ENCODE data around the gene OR2B2.

Gene OR2B2

DNA sequence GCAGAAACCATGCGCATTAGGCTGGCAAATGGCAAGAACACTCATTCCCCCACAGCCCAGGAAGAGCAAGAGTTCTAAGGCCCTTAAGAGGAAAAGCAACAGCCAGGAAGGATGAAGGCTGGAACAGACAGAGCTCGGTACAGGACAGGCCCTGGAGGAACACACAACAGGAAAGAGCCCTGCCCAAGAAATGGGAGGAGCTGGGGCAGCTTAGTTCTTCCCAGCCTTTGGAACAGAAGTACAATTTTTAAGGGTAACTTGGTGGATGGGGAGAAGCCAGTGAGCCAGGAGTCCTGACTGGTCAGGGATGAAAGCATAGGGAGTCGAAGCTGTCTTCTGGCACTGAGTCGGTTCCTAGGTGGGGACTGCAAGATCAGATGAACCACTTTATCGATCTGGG lies 32.4 kb downstream of the OR2B2 start:
- TF ChIP-seq, protein P1, sequence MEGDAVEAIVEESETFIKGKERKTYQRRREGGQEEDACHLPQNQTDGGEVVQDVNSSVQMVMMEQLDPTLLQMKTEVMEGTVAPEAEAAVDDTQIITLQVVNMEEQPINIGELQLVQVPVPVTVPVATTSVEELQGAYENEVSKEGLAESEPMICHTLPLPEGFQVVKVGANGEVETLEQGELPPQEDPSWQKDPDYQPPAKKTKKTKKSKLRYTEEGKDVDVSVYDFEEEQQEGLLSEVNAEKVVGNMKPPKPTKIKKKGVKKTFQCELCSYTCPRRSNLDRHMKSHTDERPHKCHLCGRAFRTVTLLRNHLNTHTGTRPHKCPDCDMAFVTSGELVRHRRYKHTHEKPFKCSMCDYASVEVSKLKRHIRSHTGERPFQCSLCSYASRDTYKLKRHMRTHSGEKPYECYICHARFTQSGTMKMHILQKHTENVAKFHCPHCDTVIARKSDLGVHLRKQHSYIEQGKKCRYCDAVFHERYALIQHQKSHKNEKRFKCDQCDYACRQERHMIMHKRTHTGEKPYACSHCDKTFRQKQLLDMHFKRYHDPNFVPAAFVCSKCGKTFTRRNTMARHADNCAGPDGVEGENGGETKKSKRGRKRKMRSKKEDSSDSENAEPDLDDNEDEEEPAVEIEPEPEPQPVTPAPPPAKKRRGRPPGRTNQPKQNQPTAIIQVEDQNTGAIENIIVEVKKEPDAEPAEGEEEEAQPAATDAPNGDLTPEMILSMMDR (IDR thresholded peaks at IDR 0.05; ENCODE audit: control extremely low read depth, extremely low read depth, low read depth, missing control alignments) = no peak
- DNase-seq (ENCODE audit: extremely low spot score) = no peak
- POLR2A ChIA-PET = interaction anchor here (1.2 kb wide), 3 partner anchors 13 to 42 kb away, joined by 3 to 12 read pairs (median 4); a partner anchor contains a TSS
- CTCF ChIA-PET = interaction anchor here (1.1 kb wide), 1 partner anchor 10 kb away, joined by 3 read pairs; a partner anchor contains a TSS

DNA sequence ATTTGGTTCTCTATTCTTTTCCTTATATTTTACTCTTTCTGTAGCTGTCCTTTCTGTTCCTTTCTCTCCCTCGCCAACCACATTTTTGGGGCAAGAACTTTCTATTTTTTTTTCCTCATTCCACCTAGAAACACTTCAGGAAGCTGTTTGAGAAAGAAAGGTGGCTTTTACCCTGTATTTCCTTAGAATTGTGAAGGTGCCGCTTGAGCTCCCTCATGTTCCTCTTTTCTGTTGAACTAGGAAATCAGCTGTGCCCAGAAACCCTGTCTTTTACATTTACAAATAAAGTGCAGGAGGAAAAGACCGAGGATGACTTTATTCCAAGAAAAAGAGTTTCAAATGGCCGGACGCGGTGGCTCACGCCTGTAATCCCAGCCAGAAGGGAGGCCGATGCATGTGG lies 38.2 kb downstream of the OR2B2 start:
- TF ChIP-seq, protein P1 (IDR thresholded peaks at IDR 0.05; ENCODE audit: control extremely low read depth, extremely low read depth, low read depth, missing control alignments) = no peak
- CTCF ChIA-PET = interaction anchor here (1.0 to 2.4 kb wide), 9 partner anchors 9 to 101 kb away, joined by 3 to 9 read pairs (median 3); a partner anchor contains a TSS

DNA sequence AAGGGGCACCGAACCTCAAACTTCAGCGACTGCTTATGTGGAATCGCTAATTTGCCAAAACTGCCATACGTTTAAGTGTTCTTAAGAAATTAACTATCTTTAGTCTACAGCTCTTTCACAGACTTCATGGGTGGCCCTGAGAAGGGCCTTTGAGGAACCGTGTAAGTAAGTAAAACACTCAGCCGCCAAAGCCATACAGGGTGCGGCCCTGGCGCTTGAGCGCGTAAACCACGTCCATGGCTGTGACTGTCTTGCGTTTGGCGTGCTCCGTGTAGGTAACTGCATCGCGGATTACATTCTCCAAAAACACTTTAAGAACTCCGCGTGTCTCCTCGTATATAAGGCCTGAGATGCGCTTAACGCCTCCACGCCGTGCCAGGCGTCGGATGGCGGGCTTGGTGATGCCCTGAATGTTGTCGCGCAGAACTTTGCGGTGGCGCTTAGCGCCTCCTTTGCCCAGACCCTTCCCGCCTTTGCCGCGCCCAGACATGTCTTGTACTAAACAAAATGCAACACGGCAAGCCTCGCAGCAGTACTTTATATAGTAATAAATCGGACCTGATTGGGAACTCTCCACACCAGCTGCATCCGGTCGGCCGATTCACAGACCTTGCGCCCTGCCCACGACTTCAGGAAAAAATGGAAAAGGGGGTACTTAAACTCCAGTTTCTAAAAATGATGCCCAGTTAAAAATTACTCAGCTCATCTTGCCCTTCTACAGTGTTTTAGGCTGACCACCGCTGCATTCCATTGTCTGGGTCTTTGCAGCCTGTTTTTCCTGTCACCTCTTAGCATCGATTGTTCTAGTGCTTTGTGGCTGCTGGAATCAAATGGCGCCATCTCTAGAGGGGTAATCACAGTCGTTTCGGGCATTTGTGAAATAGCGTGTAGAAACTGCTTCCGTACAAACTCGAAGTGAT lies 38.9 kb downstream of the OR2B2 start:
- ChIA-PET POLR2A (interaction anchor here (0.6 to 12.0 kb wide), 9 partner anchors 8 to 1770 kb away, joined by 3 to 240 read pairs (median 8); a partner anchor contains a TSS), CTCF (interaction anchor here (1.0 to 3.2 kb wide), 11 partner anchors 8 to 100 kb away, joined by 3 to 23 read pairs (median 4); a partner anchor contains a TSS)
- DNase-seq (ENCODE audit: extremely low spot score) = peak; percentile 44
- TF ChIP-seq, protein P1 (IDR thresholded peaks at IDR 0.05; ENCODE audit: control extremely low read depth, extremely low read depth, low read depth, missing control alignments) = no peak

More for the DNA sequence above, 38.2 kb downstream of the OR2B2 start:
- DNase-seq (ENCODE audit: extremely low spot score) = no peak
- POLR2A ChIA-PET = interaction anchor here (0.6 to 12.0 kb wide), 8 partner anchors 9 to 1771 kb away, joined by 3 to 240 read pairs (median 6); a partner anchor contains a TSS

DNA sequence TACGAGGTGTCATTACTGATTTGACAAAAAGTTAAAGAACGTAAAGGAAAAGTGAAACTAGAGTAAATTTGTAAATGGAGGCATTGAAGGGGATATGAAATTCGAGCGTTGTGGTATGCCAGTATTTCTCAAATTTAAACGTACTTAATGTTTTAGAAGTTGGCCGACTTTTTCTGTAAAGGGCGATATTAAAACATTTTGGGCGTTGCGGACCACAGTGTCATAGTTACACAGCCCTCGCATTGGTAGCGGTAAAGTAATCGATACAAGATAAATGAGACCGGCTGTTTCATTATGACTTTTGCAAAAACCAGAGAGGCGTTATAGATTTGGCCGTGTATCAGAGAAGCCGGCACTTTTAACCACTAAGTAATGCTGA lies 39.6 kb downstream of the OR2B2 start:
- DNase-seq (ENCODE audit: extremely low spot score) = no peak
- ChIA-PET POLR2A (interaction anchor here (0.6 to 12.0 kb wide), 27 partner anchors 9 to 1829 kb away, joined by 3 to 240 read pairs (median 6); a partner anchor contains a TSS), CTCF (interaction anchor here (0.9 to 3.2 kb wide), 10 partner anchors 11 to 712 kb away, joined by 3 to 23 read pairs (median 5); a partner anchor contains a TSS)
- TF ChIP-seq, protein P1 (IDR thresholded peaks at IDR 0.05; ENCODE audit: control extremely low read depth, extremely low read depth, low read depth, missing control alignments) = no peak

DNA sequence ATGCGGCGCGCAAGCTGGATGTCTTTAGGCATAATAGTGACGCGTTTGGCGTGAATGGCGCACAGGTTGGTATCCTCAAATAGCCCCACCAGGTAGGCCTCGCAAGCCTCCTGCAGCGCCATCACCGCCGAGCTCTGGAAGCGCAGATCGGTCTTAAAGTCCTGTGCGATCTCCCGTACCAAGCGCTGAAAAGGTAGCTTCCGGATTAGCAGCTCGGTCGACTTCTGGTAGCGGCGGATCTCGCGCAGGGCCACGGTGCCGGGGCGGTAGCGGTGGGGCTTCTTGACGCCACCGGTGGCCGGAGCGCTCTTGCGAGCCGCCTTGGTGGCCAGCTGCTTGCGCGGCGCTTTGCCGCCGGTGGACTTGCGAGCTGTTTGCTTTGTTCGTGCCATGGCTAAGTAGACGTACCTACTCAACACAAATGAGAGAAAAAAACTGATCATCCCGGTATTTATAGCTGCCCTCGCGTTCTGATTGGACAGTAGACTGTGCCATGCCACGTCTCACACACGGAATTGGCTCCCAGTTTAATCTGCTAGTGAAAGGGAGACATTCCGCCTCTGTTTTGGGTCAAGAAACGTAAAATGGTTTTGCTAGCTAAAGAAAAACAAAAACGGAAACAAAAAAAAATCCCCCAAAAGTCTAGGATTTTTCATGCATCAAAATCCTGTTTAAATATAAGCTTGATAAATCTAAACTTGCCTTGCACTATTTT lies 40.1 kb downstream of the OR2B2 start:
- POLR2A ChIA-PET = interaction anchor here (0.5 to 12.0 kb wide), 35 partner anchors 8 to 1829 kb away, joined by 3 to 240 read pairs (median 5); a partner anchor contains a TSS
- CTCF ChIA-PET = interaction anchor here (0.7 to 3.2 kb wide), 13 partner anchors 10 to 711 kb away, joined by 3 to 23 read pairs (median 6); a partner anchor contains a TSS
- DNase-seq (ENCODE audit: extremely low spot score) = peak; percentile 86
- TF ChIP-seq, protein P1 (IDR thresholded peaks at IDR 0.05; ENCODE audit: control extremely low read depth, extremely low read depth, low read depth, missing control alignments) = peak; percentile 56
